OCI-LY1 (cell line): ENCODE results near the gene TTLL11.
A peak's percentile ranks its signal among the peaks of the same experiment; 100 is the strongest.

ENCODE experiments used
- H2AFZ ChIP-seq: fragments of 200-600 bp; sonication (generic), shearing (Covaris generic); 2 replicates; pipeline ENCODE4 v1.6.0; 2014; ENCODE audit warnings: antibody characterized with exemption, mild to moderate bottlenecking, low read length
- H3F3A ChIP-seq: fragments of 200-600 bp; sonication (generic), shearing (Covaris generic); 2 replicates; pipeline ENCODE4 v1.6.0; 2014; ENCODE audit warnings: mild to moderate bottlenecking, antibody characterized with exemption, low read length, moderate library complexity; ENCODE audit not compliant: insufficient read depth
- H3K27ac ChIP-seq: fragments of 200-600 bp; sonication (generic); 2 replicates; pipeline ENCODE4 v1.5.1; 2014; ENCODE audit warnings: low read length, mixed run types, mild to moderate bottlenecking, low read depth; ENCODE audit not compliant: poor library complexity, severe bottlenecking
- H3K27me3 ChIP-seq: fragments of 200-600 bp; sonication (generic); 2 replicates; pipeline ENCODE4 v1.6.0; 2014; ENCODE audit warnings: antibody characterized with exemption, mild to moderate bottlenecking, low read length, moderate library complexity; ENCODE audit not compliant: insufficient read depth
- H3K36me3 ChIP-seq: fragments of 200-600 bp; sonication (generic); 2 replicates; pipeline ENCODE4 v1.6.1; 2014; ENCODE audit warnings: mild to moderate bottlenecking, antibody characterized with exemption, low read length, moderate library complexity, mixed read lengths; ENCODE audit not compliant: insufficient read depth
- H3K4me1 ChIP-seq: fragments of 200-600 bp; sonication (generic); 2 replicates; pipeline ENCODE4 v1.5.1; 2014; ENCODE audit warnings: mild to moderate bottlenecking, low read length, moderate library complexity; ENCODE audit not compliant: insufficient read depth, severe bottlenecking
- H3K4me2 ChIP-seq: fragments of 200-600 bp; sonication (generic), shearing (Covaris generic); 2 replicates; pipeline ENCODE4 v1.6.1; 2014; ENCODE audit warnings: low read length
- H3K4me3 ChIP-seq: fragments of 200-600 bp; sonication (generic); 2 replicates; pipeline ENCODE4 v1.5.1; 2014; ENCODE audit warnings: low read length, low read depth, mild to moderate bottlenecking, mixed read lengths; ENCODE audit not compliant: poor library complexity, severe bottlenecking
- H3K79me2 ChIP-seq: fragments of 200-600 bp; shearing (Covaris generic); 2 replicates; pipeline ENCODE4 v1.6.1; 2016; ENCODE audit warnings: mixed run types, low read length, mixed read lengths; ENCODE audit not compliant: insufficient read depth
- H3K9ac ChIP-seq: fragments of 200-600 bp; sonication (generic), shearing (Covaris generic); 2 replicates; pipeline ENCODE4 v1.6.1; 2014; ENCODE audit warnings: mild to moderate bottlenecking, low read length, mixed read lengths
- H3K9me2 ChIP-seq: fragments of 200-600 bp; sonication (generic), shearing (Covaris generic); 2 replicates; pipeline ENCODE4 v1.6.1; 2014; ENCODE audit warnings: low read depth, mild to moderate bottlenecking, low read length, mixed read lengths
- H3K9me3 ChIP-seq: fragments of 200-600 bp; shearing (Covaris generic); 2 replicates; pipeline ENCODE4 v1.6.1; 2014; ENCODE audit warnings: low read length, mixed read lengths
- H4K20me1 ChIP-seq: fragments of 200-600 bp; sonication (generic), shearing (Covaris generic); 2 replicates; pipeline ENCODE4 v1.6.0; 2016; ENCODE audit warnings: mild to moderate bottlenecking, low read length; ENCODE audit not compliant: insufficient read depth
- EZH2 ChIP-seq: fragments of 200-600 bp; sonication (generic), shearing (Covaris generic); IDR thresholded peaks from 2 replicates; pipeline ENCODE4 v1.8.0; 2017; ENCODE audit warnings: borderline replicate concordance, mixed run types, mild to moderate bottlenecking, antibody characterized with exemption, low read length, moderate library complexity, mixed read lengths
- TF ChIP-seq, protein P1 (sequence below): fragments of 200-600 bp; sonication (generic), shearing (Covaris generic); IDR thresholded peaks from 2 replicates; pipeline ENCODE4 v1.5.1; 2017; ENCODE audit warnings: mild to moderate bottlenecking, antibody characterized with exemption, low read length, moderate library complexity, mixed read lengths

Gene TTLL11

DNA sequence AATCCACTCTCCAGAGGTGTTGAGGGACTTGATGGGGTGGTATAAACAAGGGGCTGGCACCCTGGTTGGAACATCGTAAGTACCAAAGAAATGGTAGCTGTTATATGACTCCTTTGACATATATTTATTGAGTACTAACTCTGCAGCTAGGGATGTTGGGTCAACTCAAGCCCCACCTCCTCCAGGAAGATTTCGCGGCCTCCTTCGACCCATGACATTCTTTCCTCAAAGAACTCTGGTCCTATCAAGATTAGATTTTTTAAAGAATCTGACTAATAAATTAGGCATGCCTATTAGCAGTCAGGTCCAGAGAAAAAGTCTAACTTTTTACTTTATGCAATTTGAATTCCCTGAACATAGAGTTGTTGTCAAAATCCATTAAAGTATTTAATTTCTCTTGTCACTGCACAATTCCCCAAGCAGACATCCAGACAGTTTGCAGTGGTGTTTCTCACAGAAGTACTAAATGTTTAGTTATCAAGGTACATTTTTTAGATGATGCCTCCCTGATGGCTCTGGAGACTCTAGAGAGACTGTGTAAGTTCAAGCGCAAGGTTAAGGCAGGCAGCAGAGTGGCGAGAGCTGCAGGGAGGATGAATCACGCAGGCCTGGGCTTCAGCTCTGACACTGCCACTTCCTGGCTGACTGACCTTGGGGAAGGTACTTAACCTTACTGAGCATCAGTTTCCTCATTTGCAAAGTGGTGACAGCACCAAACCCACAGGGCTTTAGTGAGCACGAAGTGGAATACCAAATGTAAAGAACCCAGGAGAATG lies 209.6 kb downstream of the TTLL11 start:
- peaks cover 81% of the 10 kb centered on the region for H3K4me1 ChIP-seq
- peak overlapping the region; percentile 74 for H3K4me2 ChIP-seq
- TF ChIP-seq EZH2: no peak
- TF ChIP-seq, protein P1, sequence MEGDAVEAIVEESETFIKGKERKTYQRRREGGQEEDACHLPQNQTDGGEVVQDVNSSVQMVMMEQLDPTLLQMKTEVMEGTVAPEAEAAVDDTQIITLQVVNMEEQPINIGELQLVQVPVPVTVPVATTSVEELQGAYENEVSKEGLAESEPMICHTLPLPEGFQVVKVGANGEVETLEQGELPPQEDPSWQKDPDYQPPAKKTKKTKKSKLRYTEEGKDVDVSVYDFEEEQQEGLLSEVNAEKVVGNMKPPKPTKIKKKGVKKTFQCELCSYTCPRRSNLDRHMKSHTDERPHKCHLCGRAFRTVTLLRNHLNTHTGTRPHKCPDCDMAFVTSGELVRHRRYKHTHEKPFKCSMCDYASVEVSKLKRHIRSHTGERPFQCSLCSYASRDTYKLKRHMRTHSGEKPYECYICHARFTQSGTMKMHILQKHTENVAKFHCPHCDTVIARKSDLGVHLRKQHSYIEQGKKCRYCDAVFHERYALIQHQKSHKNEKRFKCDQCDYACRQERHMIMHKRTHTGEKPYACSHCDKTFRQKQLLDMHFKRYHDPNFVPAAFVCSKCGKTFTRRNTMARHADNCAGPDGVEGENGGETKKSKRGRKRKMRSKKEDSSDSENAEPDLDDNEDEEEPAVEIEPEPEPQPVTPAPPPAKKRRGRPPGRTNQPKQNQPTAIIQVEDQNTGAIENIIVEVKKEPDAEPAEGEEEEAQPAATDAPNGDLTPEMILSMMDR: no peak
- H2AFZ ChIP-seq: peak overlapping the region; percentile 22; the same call in 1 of the 2 replicates
- no peaks in the 10 kb centered on the region for H3K9me3 ChIP-seq
- no peaks in the 10 kb centered on the region for H4K20me1 ChIP-seq
- H3K36me3 ChIP-seq: no peaks in the 10 kb centered on the region
- H3K9ac ChIP-seq: peak overlapping the region; percentile 67
- peak overlapping the region; percentile 90 for H3K27ac ChIP-seq
- H3F3A ChIP-seq: no peaks in the 10 kb centered on the region
- no peaks in the 10 kb centered on the region for H3K27me3 ChIP-seq
- peak overlapping the region; percentile 41 for H3K4me3 ChIP-seq
- H3K9me2 ChIP-seq: no peaks in the 10 kb centered on the region
- H3K79me2 ChIP-seq: no peaks in the 10 kb centered on the region

GRCh38 chr9:121881920-121882500 lies 211.1 kb downstream of the TTLL11 start:
- Histone ChIP-seq H3K4me1 (peaks cover 72% of the 10 kb centered on the region), H3K27me3 (no peaks in the 10 kb centered on the region), H3K79me2 (no peaks in the 10 kb centered on the region), H3K9me3 (no peaks in the 10 kb centered on the region), H4K20me1 (no peaks in the 10 kb centered on the region), H3K9ac (0 out of 2 replicates have a peak overlapping the region, but pooled peaks have one; percentile 13), H3K9me2 (no peaks in the 10 kb centered on the region), H3F3A (no peaks in the 10 kb centered on the region), H3K36me3 (no peaks in the 10 kb centered on the region), H3K4me2 (0 out of 2 replicates have a peak overlapping the region, but pooled peaks have one; percentile 3), H2AFZ (no peak overlapping the region), H3K27ac (peak overlapping the region; percentile 18), H3K4me3 (no peak overlapping the region)
- no peak for TF ChIP-seq EZH2
- TF ChIP-seq, protein P1: no peak

GRCh38 chr9:121880343-121880898 lies 212.7 kb downstream of the TTLL11 start:
- no peak overlapping the region for H2AFZ ChIP-seq
- no peak overlapping the region for H3K4me3 ChIP-seq
- H3K4me2 ChIP-seq: no peak overlapping the region; the same call in 1 of the 2 replicates
- TF ChIP-seq, protein P1: no peak
- no peak for TF ChIP-seq EZH2
- H3K4me1 ChIP-seq: peaks cover 56% of the 10 kb centered on the region
- no peaks in the 10 kb centered on the region for H3K27me3 ChIP-seq
- H3K9ac ChIP-seq: no peak overlapping the region
- peak overlapping the region; percentile 12 for H3K27ac ChIP-seq
- no peaks in the 10 kb centered on the region for H3K36me3 ChIP-seq
- no peaks in the 10 kb centered on the region for H3F3A ChIP-seq
- H4K20me1 ChIP-seq: no peaks in the 10 kb centered on the region
- H3K79me2 ChIP-seq: no peaks in the 10 kb centered on the region
- H3K9me2 ChIP-seq: no peaks in the 10 kb centered on the region
- H3K9me3 ChIP-seq: no peaks in the 10 kb centered on the region
